ENCODE measurements around the gene RBMXL2.

RBMXL2 gene

GRCh38 chr11:7088921-7089320 lies at the start of gene RBMXL2:
Gene RBMXL2 (plus strand): TSS chr11:7088998. CDS start chr11:7089121, 123 bp downstream.
- no peak for TF ChIP-seq CTCF (IDR thresholded peaks at IDR 0.05; ENCODE audit: unreplicated experiment in 3 of 3)
- no peaks in the 10 kb centered on the region for H3K36me3 Mint-ChIP-seq (ENCODE audit: low read depth)
- H3K9me3 Mint-ChIP-seq, result no peaks in the 10 kb centered on the region
- no peaks in the 10 kb centered on the region for H3K27me3 Mint-ChIP-seq (ENCODE audit: low read depth)
- no peak within 1 kb of the TSS for H3K4me3 Mint-ChIP-seq
- H3K4me1 Mint-ChIP-seq, result no peaks in the 10 kb centered on the region
- H3K27ac Mint-ChIP-seq, result no peak within 1 kb of the TSS

- Mint-ChIP-seq H3K4me1 (no peaks in the 10 kb centered on the region), H3K4me3 (no peak overlapping the region), H3K27me3 (ENCODE audit: low read depth) (no peaks in the 10 kb centered on the region), H3K36me3 (ENCODE audit: low read depth) (no peaks in the 10 kb centered on the region), H3K27ac (no peak overlapping the region), H3K9me3 (no peaks in the 10 kb centered on the region)
- no peak for TF ChIP-seq CTCF (IDR thresholded peaks at IDR 0.05; ENCODE audit: unreplicated experiment in 3 of 3)
Measured at GRCh38 chr11:7046474-7047175, 42.2 kb upstream of the RBMXL2 start.

DNA sequence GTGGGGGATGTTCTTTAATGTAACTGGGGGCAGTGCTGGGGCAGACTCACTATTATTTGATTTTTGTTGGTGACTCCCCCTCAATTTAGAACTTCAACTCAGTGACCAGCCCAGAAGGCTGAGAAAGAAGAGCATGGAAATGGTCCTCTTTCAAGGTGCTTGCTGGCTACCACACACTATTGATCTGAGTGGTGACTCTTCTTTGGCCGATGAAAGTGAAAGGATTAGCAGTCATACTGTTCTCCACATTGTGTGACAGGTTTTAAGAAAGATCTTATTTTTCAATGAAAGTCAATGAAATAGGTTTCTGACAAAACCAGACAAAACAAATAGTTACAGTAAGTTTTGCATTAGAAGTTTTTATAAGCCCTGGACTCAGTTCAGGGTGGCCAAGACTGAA lies 38.6 kb upstream of the RBMXL2 start:
- no peak for TF ChIP-seq CTCF (IDR thresholded peaks at IDR 0.05; ENCODE audit: unreplicated experiment in 3 of 3)
- H3K36me3 Mint-ChIP-seq (ENCODE audit: low read depth), result no peaks in the 10 kb centered on the region
- H3K4me1 Mint-ChIP-seq, result no peaks in the 10 kb centered on the region
- no peak overlapping the region for H3K27ac Mint-ChIP-seq
- no peak overlapping the region for H3K4me3 Mint-ChIP-seq
- no peaks in the 10 kb centered on the region for H3K9me3 Mint-ChIP-seq
- no peaks in the 10 kb centered on the region for H3K27me3 Mint-ChIP-seq (ENCODE audit: low read depth)

DNA sequence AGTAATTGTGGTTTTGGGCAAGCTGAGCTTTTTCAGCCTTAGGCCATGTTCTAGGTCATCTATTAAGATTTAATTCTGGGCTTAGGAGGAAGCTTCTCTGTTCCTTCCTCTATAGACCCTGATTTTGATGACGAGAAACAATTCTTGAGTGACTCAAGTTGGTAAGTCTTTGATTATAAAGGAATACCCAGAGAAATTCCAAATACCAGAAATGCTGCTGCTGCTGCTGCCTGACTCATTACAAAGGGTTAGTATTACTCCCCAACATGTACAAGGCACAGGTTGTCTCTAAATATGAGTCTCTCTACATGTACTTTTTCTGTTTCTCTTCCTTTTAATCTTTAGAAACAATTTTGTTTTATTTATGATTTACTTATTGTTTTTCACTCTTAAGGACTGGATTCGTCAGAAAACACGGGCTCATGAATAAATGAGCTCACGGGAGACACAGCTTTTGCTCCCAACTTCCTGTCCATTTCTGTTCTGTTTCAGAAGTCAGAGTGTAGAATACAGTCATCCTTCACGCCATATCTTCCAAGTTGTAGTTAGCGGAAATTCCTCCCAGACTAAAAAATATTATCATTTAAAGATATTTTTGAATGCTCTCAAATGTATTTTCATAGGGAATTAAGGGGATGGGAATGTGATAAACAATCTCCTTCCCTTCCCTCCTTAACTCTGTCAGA lies 31.8 kb upstream of the RBMXL2 start:
- Mint-ChIP-seq H3K4me1 (no peaks in the 10 kb centered on the region), H3K27ac (no peak overlapping the region), H3K9me3 (no peaks in the 10 kb centered on the region), H3K4me3 (no peak overlapping the region), H3K27me3 (ENCODE audit: low read depth) (no peaks in the 10 kb centered on the region), H3K36me3 (ENCODE audit: low read depth) (no peaks in the 10 kb centered on the region)
- no peak for TF ChIP-seq CTCF (IDR thresholded peaks at IDR 0.05; ENCODE audit: unreplicated experiment in 3 of 3)

DNA sequence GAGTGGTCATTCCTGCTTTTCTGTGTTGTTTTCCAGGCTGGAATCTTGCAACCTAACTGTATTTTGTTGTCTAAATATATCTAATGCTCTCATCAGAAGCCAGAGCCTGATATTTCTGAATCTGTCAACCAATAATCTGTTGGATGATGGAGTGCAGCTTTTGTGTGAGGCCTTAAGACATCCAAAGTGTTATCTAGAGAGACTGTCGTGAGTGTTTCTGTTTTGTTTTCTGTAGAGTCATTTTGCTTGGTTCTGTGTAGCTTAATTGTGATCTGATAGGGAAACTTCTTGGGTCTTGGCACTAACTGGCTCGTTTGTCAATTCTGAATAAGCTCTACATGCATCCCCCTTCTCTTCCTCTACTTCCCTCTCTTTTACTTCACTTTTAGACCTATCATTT lies 31.2 kb upstream of the RBMXL2 start:
- Mint-ChIP-seq H3K9me3 (no peaks in the 10 kb centered on the region), H3K36me3 (ENCODE audit: low read depth) (no peaks in the 10 kb centered on the region), H3K4me1 (no peaks in the 10 kb centered on the region), H3K27ac (no peak overlapping the region), H3K4me3 (no peak overlapping the region), H3K27me3 (ENCODE audit: low read depth) (no peaks in the 10 kb centered on the region)
- no peak for TF ChIP-seq CTCF (IDR thresholded peaks at IDR 0.05; ENCODE audit: unreplicated experiment in 3 of 3)

GRCh38 chr11:7060868-7061267 lies 27.9 kb upstream of the RBMXL2 start:
- Mint-ChIP-seq H3K36me3 (ENCODE audit: low read depth) (no peaks in the 10 kb centered on the region), H3K27ac (no peak overlapping the region), H3K9me3 (no peaks in the 10 kb centered on the region), H3K4me1 (no peaks in the 10 kb centered on the region), H3K27me3 (ENCODE audit: low read depth) (no peaks in the 10 kb centered on the region), H3K4me3 (no peak overlapping the region)
- TF ChIP-seq CTCF (IDR thresholded peaks at IDR 0.05; ENCODE audit: unreplicated experiment in 3 of 3), result no peak
